ENCODE results near the gene ATXN1. TPM values are rescaled to one million over a fixed set of nuclear protein-coding genes. Genes with fewer than 3 reads are reported as not detected.
A peak's percentile ranks its signal among the peaks of the same experiment; 100 is the strongest.

ATXN1 gene
- polyA plus RNA-seq, 1 of the 3 experiments (the other 2 are of a cell fraction), result 7.9 TPM

DNA sequence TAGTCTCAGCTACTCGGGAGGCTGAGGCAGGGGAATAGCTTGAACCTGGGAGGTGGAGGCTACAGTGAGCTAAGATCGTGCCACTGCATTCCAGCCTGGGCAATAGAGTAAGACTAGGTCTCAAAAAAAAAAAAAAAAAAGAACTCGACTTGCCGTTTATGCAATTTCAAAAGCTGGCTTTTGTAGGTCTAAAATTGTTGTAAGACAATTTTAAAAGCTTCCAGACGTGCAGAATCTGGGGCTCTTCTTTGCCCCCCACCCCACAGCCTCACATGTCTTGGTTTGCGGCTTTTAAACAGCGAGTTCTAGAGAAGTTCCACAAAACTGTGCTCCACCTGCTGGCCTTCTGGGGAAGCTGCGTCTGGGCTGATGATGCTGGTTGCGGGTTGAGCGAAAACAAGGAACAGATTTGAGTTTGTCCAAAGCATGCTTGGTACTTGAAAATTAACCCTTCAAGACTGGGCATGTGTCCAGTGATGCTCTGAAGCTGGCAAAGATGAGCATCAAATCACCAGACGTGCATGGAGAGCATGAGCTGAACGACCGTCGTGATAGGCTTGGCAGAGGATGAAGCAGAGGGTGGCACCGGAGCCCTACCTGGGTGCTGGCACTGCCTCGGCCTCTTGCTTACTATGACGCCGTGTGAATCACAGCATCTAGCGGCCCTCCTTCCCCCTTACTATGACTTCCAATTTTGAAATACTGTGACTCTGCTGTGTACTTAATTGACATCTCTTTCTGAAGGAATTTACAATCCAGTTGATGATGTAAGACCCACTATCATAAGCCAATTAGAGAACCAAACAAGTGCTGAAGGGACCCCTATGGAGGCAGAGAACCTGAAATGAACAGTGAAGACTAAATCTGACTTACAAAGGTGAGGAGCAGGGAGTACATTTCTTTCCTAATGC, 351.5 kb downstream of the ATXN1 start:
- no peaks in the 10 kb centered on the region for H3K9me3 ChIP-seq
- no peak overlapping the region for H3K9ac ChIP-seq
- no peak overlapping the region for H2AFZ ChIP-seq (ENCODE audit: low read depth)
- POLR2A ChIA-PET, result interaction anchor here (1.0 kb wide), 1 partner anchor 100 kb away, joined by 3 read pairs; no protein-coding TSS in a partner anchor
- H3K4me2 ChIP-seq, result no peak overlapping the region
- no peaks in the 10 kb centered on the region for H3K27me3 ChIP-seq (ENCODE audit: insufficient read depth)
- H3K36me3 ChIP-seq (replicated peaks in 1 of 2; ENCODE audit: control insufficient read depth in 1 of 2, insufficient read depth in 2 of 2, low read length in 1 of 2), result peaks cover 0 to 7% of the 10 kb centered on the region in 2 experiments
- no peak overlapping the region; a peak in 1 of 4 replicates for H3K27ac ChIP-seq (ENCODE audit: low read depth in 2 of 2, low read length in 1 of 2)
- H3K4me1 ChIP-seq (ENCODE audit: control insufficient read depth in 1 of 2, insufficient read depth in 2 of 2, low read depth in 1 of 2, low read length in 1 of 2), result peaks cover 0 to 11% of the 10 kb centered on the region in 2 experiments; a peak in 1 of 4 replicates
- TF ChIP-seq POLR2AphosphoS5 (IDR thresholded peaks at IDR 0.05; ENCODE audit: low read depth, low read length) (no peak), MXI1 (IDR thresholded peaks at IDR 0.05; ENCODE audit: low read depth, low read length) (no peak), SMC3 (IDR thresholded peaks at IDR 0.05; ENCODE audit: low read depth, low read length) (peak; percentile 91), JUND (IDR thresholded peaks at IDR 0.05) (no peak), EP300 (IDR thresholded peaks at IDR 0.05; ENCODE audit: borderline replicate concordance in 1 of 2, low read depth in 1 of 2, low read length in 1 of 2) (no peak), MEF2A (IDR thresholded peaks at IDR 0.05; ENCODE audit: borderline replicate concordance, low read depth) (no peak), NRF1 (IDR thresholded peaks at IDR 0.05; ENCODE audit: low read depth, low read length) (no peak), RXRA (IDR thresholded peaks at IDR 0.05; ENCODE audit: borderline replicate concordance, low read depth) (no peak), GATA2 (CRISPR knock-in tag; IDR thresholded peaks at IDR 0.05) (no peak), NFIC (IDR thresholded peaks at IDR 0.05; ENCODE audit: borderline replicate concordance) (no peak), SIN3A (IDR thresholded peaks at IDR 0.05; ENCODE audit: borderline replicate concordance, low read depth, low read length) (no peak), GABPA (IDR thresholded peaks at IDR 0.05; ENCODE audit: low read depth) (no peak), FOSL2 (IDR thresholded peaks at IDR 0.05; ENCODE audit: borderline replicate concordance, low read depth) (no peak), EZH2phosphoT487 (IDR thresholded peaks at IDR 0.05; ENCODE audit: borderline replicate concordance, low read depth) (no peak), FOXM1 (IDR thresholded peaks at IDR 0.05; ENCODE audit: low read depth) (no peak), RCOR1 (IDR thresholded peaks at IDR 0.05; ENCODE audit: low read length) (no peak), ELF1 (IDR thresholded peaks at IDR 0.05) (no peak), TCF12 (IDR thresholded peaks at IDR 0.05) (no peak), RAD21 (IDR thresholded peaks at IDR 0.05; ENCODE audit: low read length) (peak; percentile 86), TAF1 (IDR thresholded peaks at IDR 0.05; ENCODE audit: borderline replicate concordance, low read depth, low read length) (no peak)
- TF ChIP-seq, protein P1, sequence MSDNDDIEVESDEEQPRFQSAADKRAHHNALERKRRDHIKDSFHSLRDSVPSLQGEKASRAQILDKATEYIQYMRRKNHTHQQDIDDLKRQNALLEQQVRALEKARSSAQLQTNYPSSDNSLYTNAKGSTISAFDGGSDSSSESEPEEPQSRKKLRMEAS (IDR thresholded peaks at IDR 0.05; ENCODE audit: low read depth), result no peak
- TF ChIP-seq, protein P2, sequence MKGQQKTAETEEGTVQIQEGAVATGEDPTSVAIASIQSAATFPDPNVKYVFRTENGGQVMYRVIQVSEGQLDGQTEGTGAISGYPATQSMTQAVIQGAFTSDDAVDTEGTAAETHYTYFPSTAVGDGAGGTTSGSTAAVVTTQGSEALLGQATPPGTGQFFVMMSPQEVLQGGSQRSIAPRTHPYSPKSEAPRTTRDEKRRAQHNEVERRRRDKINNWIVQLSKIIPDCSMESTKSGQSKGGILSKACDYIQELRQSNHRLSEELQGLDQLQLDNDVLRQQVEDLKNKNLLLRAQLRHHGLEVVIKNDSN (IDR thresholded peaks at IDR 0.05; ENCODE audit: borderline replicate concordance, low read depth), result no peak
- TF ChIP-seq, protein P3, sequence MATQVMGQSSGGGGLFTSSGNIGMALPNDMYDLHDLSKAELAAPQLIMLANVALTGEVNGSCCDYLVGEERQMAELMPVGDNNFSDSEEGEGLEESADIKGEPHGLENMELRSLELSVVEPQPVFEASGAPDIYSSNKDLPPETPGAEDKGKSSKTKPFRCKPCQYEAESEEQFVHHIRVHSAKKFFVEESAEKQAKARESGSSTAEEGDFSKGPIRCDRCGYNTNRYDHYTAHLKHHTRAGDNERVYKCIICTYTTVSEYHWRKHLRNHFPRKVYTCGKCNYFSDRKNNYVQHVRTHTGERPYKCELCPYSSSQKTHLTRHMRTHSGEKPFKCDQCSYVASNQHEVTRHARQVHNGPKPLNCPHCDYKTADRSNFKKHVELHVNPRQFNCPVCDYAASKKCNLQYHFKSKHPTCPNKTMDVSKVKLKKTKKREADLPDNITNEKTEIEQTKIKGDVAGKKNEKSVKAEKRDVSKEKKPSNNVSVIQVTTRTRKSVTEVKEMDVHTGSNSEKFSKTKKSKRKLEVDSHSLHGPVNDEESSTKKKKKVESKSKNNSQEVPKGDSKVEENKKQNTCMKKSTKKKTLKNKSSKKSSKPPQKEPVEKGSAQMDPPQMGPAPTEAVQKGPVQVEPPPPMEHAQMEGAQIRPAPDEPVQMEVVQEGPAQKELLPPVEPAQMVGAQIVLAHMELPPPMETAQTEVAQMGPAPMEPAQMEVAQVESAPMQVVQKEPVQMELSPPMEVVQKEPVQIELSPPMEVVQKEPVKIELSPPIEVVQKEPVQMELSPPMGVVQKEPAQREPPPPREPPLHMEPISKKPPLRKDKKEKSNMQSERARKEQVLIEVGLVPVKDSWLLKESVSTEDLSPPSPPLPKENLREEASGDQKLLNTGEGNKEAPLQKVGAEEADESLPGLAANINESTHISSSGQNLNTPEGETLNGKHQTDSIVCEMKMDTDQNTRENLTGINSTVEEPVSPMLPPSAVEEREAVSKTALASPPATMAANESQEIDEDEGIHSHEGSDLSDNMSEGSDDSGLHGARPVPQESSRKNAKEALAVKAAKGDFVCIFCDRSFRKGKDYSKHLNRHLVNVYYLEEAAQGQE (IDR thresholded peaks at IDR 0.05; ENCODE audit: low read depth, low read length), result no peak
- TF ChIP-seq, protein P4, sequence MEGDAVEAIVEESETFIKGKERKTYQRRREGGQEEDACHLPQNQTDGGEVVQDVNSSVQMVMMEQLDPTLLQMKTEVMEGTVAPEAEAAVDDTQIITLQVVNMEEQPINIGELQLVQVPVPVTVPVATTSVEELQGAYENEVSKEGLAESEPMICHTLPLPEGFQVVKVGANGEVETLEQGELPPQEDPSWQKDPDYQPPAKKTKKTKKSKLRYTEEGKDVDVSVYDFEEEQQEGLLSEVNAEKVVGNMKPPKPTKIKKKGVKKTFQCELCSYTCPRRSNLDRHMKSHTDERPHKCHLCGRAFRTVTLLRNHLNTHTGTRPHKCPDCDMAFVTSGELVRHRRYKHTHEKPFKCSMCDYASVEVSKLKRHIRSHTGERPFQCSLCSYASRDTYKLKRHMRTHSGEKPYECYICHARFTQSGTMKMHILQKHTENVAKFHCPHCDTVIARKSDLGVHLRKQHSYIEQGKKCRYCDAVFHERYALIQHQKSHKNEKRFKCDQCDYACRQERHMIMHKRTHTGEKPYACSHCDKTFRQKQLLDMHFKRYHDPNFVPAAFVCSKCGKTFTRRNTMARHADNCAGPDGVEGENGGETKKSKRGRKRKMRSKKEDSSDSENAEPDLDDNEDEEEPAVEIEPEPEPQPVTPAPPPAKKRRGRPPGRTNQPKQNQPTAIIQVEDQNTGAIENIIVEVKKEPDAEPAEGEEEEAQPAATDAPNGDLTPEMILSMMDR (IDR thresholded peaks at IDR 0.05), result peak; percentile 93
- no peaks in the 10 kb centered on the region for H3F3A ChIP-seq (replicated peaks; ENCODE audit: insufficient read depth)
- WGBS (ENCODE audit: low lambda C conversion rate), result 40% methylated on average over 19 of the region's 19 CpGs
- no peaks in the 10 kb centered on the region for H3K79me2 ChIP-seq (ENCODE audit: insufficient read depth)
- H3K4me3 ChIP-seq (ENCODE audit: low read depth in 2 of 2, low read length in 1 of 2), result no peak overlapping the region; a peak in 1 of 4 replicates
- CTCF ChIA-PET, result interaction anchor here (0.6 to 14.0 kb wide), 36 partner anchors 8 to 778 kb away, joined by 3 to 289 read pairs (median 5); no protein-coding TSS in a partner anchor
- H4K20me1 ChIP-seq (ENCODE audit: insufficient read depth), result no peaks in the 10 kb centered on the region
- no peaks in the 10 kb centered on the region for H3K9me2 ChIP-seq
- DNase-seq, result peak; percentile 72

Measured in SK-N-SH (cell line).